Esophagus squamous epithelium (tissue), 5 donors: ENCODE data around the gene PEX26. TPM values are rescaled to one million over a fixed set of nuclear protein-coding genes. Genes with fewer than 3 reads are reported as not detected.

Experiments used
- DNase-seq: peaks from one replicate; lab custom pipeline; 2025; lab: John Stamatoyannopoulos, UW
- H3K27ac ChIP-seq, 4 donors: fragments of 200-600 bp; sonication (generic); one replicate each; pipeline ENCODE4 v1.5.1; 2016 to 2019; ENCODE audit warnings: mild to moderate bottlenecking in 1 of 4
- H3K27me3 ChIP-seq, 4 donors: fragments of 200-600 bp; sonication (generic); 1 replicate in 3 of 4; 2 replicates in 1 of 4; pipeline versions ENCODE4 v1.5.1 to v1.6.0; 2017 to 2021; ENCODE audit warnings: antibody characterized with exemption in 1 of 4
- H3K36me3 ChIP-seq, 3 donors: fragments of 200-600 bp; sonication (generic); one replicate each; pipeline ENCODE4 v1.5.1; 2016 to 2019
- H3K4me1 ChIP-seq, 3 donors: fragments of 200-600 bp; sonication (generic); one replicate each; pipeline ENCODE4 v1.5.1; 2017 to 2019
- H3K4me3 ChIP-seq, 4 donors: fragments of 200-600 bp; sonication (generic); 1 replicate in 3 of 4; 2 replicates in 1 of 4; pipeline ENCODE4 v1.5.1; 2016 to 2019; ENCODE audit warnings: mild to moderate bottlenecking in 2 of 4, moderate library complexity in 1 of 4
- H3K9me3 ChIP-seq, 3 donors: fragments of 200-600 bp; sonication (generic); one replicate each; pipeline ENCODE4 v1.5.1; 2016 to 2019
- CTCF ChIP-seq, 6 experiments: fragments of 450-650 bp in 4 of 6; fragments of 200-600 bp in 2 of 6; sonication (generic) in 2 of 6; IDR thresholded peaks; one replicate each; pipeline ENCODE4 v1.5.1; 2016 to 2019; ENCODE audit warnings: antibody characterized with exemption in 6 of 6, mild to moderate bottlenecking in 4 of 6, moderate library complexity in 4 of 6
- POLR2A ChIP-seq, 4 donors: fragments of 450-650 bp; IDR thresholded peaks; one replicate each; pipeline ENCODE4 v1.6.1; 2017; ENCODE audit warnings: antibody characterized with exemption in 4 of 4, mild to moderate bottlenecking in 4 of 4, moderate library complexity in 3 of 4
- WGBS, 2 donors: methylation state at CpG; one replicate each; pipeline ENCODE4 v1.1.5; 2018; 5-methylcytosine and 5-hydroxymethylcytosine counted together
- intact Hi-C: fragments of 100-400 bp; cut with DNase I; formaldehyde crosslinking; loops from one replicate; pipeline ENCODE4 v1.15.0; 2022
- total RNA-seq, 4 donors: library from RNA; depleted of rRNA; stranded (reverse); fragments of >200 nt; gene quantifications; one replicate each; pipeline ENCODE4 v1.1.0, GENCODE V29; 2016
- donor health status: DM: yes; HTN: yes; CAD: no.

Gene PEX26
- total RNA-seq, 4 donors from 2014 or later = 17.2 to 32.3 (median 22.9) TPM

GRCh38 chr22:18065256-18065655 lies 12.5 kb upstream of the PEX26 start:
- Histone ChIP-seq H3K4me1 (peaks cover 0 to 37% (median 3%) of the 10 kb centered on the region in 3 donors), H3K9me3 (no peaks in the 10 kb centered on the region), H3K27me3 (peaks cover 0 to 5% (median 0%) of the 10 kb centered on the region in 4 donors), H3K36me3 (no peaks in the 10 kb centered on the region), H3K4me3 (no peak overlapping the region), H3K27ac (peak overlapping the region in 1 of 4 donors; percentile 1)
- DNase-seq = no peak
- no peak for TF ChIP-seq CTCF (IDR thresholded peaks at IDR 0.05)
- WGBS, 2 donors = 39 to 55% methylated on average over 8 of the region's 9 CpGs
- intact Hi-C loops = no loop called here

- Histone ChIP-seq H3K9me3 (no peaks in the 10 kb centered on the region), H3K27me3 (peaks cover 0 to 5% (median 0%) of the 10 kb centered on the region in 4 donors), H3K4me1 (peaks cover 3 to 42% (median 6%) of the 10 kb centered on the region in 3 donors), H3K27ac (peak overlapping the region in 3 of 4 donors; percentile 67 to 85 (median 81)), H3K4me3 (no peak overlapping the region), H3K36me3 (no peaks in the 10 kb centered on the region)
- intact Hi-C loops = no loop called here
- TF ChIP-seq CTCF (IDR thresholded peaks at IDR 0.05) = no peak
- no peak for TF ChIP-seq POLR2A (IDR thresholded peaks at IDR 0.05)
- DNase-seq = no peak
- WGBS, 2 donors = 67 to 68% methylated on average over 10 to 11 of the region's 12 CpGs
Measured at GRCh38 chr22:18066181-18066859, 11.5 kb upstream of the PEX26 start.

- no peak for DNase-seq
- WGBS, 2 donors = 80 to 93% methylated on average over 3 of the region's 3 CpGs
- peak overlapping the region in 3 of 4 donors; percentile 67 to 85 (median 81) for H3K27ac ChIP-seq
- intact Hi-C loops = no loop called here
- H3K36me3 ChIP-seq = no peaks in the 10 kb centered on the region
- H3K9me3 ChIP-seq = no peaks in the 10 kb centered on the region
- TF ChIP-seq CTCF (IDR thresholded peaks at IDR 0.05) (no peak), POLR2A (IDR thresholded peaks at IDR 0.05) (no peak)
- peaks cover 0 to 5% (median 0%) of the 10 kb centered on the region in 4 donors for H3K27me3 ChIP-seq
- no peak overlapping the region for H3K4me3 ChIP-seq
- peaks cover 3 to 42% (median 6%) of the 10 kb centered on the region in 3 donors for H3K4me1 ChIP-seq
Measured at GRCh38 chr22:18067121-18067520, 10.7 kb upstream of the PEX26 start.

GRCh38 chr22:18067548-18068341 lies 10.0 kb upstream of the PEX26 start:
- no peak for DNase-seq
- Histone ChIP-seq H3K4me1 (peaks cover 3 to 37% (median 6%) of the 10 kb centered on the region in 3 donors), H3K9me3 (no peaks in the 10 kb centered on the region), H3K27ac (peak overlapping the region; percentile 60 to 85 (median 74)), H3K27me3 (peaks cover 0 to 5% (median 0%) of the 10 kb centered on the region in 4 donors), H3K36me3 (no peaks in the 10 kb centered on the region), H3K4me3 (no peak overlapping the region)
- intact Hi-C loops = no loop called here
- TF ChIP-seq CTCF (IDR thresholded peaks at IDR 0.05) = no peak
- WGBS, 2 donors = 49 to 50% methylated on average over 11 to 13 of the region's 14 CpGs
